RWPE2 (cell line): ENCODE measurements around the gene PTPN3.

ENCODE experiments used
- ATAC-seq: fragments of 200-7000 bp; cut with Tn5 transposase; 3 replicates; pipeline ENCODE4 v1.9.1; 2021; ENCODE audit warnings: low read depth
- DNase-seq: peaks from one replicate; pipeline ENCODE4 v3.0.0-alpha.2; 2020; ENCODE audit warnings: low spot score
- H3K27ac ChIP-seq: fragments of 450-650 bp; 2 replicates; pipeline ENCODE4 v1.5.1; 2017; ENCODE audit warnings: mild to moderate bottlenecking; ENCODE audit not compliant: poor library complexity, severe bottlenecking
- H3K27me3 ChIP-seq: fragments of 250-450 bp; sonication (Bioruptor Pico); 2 replicates; pipeline ENCODE4 v1.5.1; 2021; ENCODE audit warnings: mild to moderate bottlenecking, moderate library complexity; ENCODE audit not compliant: insufficient read depth, poor library complexity, severe bottlenecking
- H3K36me3 ChIP-seq: fragments of 250-450 bp; sonication (Bioruptor Pico); 2 replicates; pipeline ENCODE4 v1.5.1; 2020; ENCODE audit warnings: low read depth, mild to moderate bottlenecking, moderate library complexity
- H3K4me1 ChIP-seq: fragments of 250-450 bp; sonication (Bioruptor Pico); 2 replicates; pipeline ENCODE4 v1.5.1; 2021; ENCODE audit warnings: mild to moderate bottlenecking, moderate library complexity; ENCODE audit not compliant: insufficient read depth, poor library complexity, severe bottlenecking
- H3K4me3 ChIP-seq: fragments of 250-450 bp; sonication (Bioruptor Pico); 2 replicates; pipeline ENCODE4 v1.5.1; 2021; ENCODE audit warnings: mild to moderate bottlenecking, moderate library complexity; ENCODE audit not compliant: severe bottlenecking
- H3K9me3 ChIP-seq: fragments of 250-450 bp; sonication (Bioruptor Pico); 2 replicates; pipeline ENCODE4 v1.5.1; 2021; ENCODE audit warnings: mild to moderate bottlenecking, moderate library complexity; ENCODE audit not compliant: severe bottlenecking
- CTCF ChIP-seq: fragments of 450-650 bp; IDR thresholded peaks from one replicate; pipeline ENCODE4 v1.5.1; 2017; ENCODE audit warnings: mild to moderate bottlenecking, moderate library complexity; ENCODE audit not compliant: poor library complexity, severe bottlenecking

The PTPN3 gene

GRCh38 chr9:109455861-109456260 lies 42.2 kb downstream of the PTPN3 start:
- TF ChIP-seq CTCF: no peak
- H3K36me3 ChIP-seq: peaks cover 42% of the 10 kb centered on the region
- H3K9me3 ChIP-seq: no peaks in the 10 kb centered on the region
- H3K27ac ChIP-seq: no peak overlapping the region
- H3K27me3 ChIP-seq: no peaks in the 10 kb centered on the region
- peaks cover 19% of the 10 kb centered on the region for H3K4me1 ChIP-seq
- DNase-seq (no peak), ATAC-seq (no peak)
- no peak overlapping the region for H3K4me3 ChIP-seq

DNA sequence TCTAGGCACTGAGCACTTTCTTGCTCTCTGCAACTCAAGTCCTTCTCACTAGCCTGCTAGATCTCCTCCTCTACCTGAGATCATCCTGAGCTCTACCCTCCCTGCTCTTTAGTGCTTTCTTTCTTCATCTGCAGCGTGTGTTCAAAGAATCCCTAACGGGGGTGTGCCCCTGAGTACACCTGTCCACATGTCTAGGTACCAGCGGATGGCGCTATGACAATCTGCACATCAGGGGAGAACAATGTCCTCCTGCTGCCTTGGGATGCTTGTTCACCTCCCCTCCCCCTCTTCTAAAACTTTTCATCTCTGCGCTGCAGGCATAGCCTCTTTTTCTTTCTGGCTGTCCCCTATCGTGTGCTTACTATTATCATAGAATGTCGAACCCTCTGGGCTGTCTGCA lies 42.7 kb downstream of the PTPN3 start:
- no peak overlapping the region for H3K27ac ChIP-seq
- H3K27me3 ChIP-seq: no peaks in the 10 kb centered on the region
- DNase-seq: no peak
- H3K36me3 ChIP-seq: peaks cover 43% of the 10 kb centered on the region
- H3K9me3 ChIP-seq: no peaks in the 10 kb centered on the region
- peaks cover 20% of the 10 kb centered on the region for H3K4me1 ChIP-seq
- no peak for TF ChIP-seq CTCF
- no peak for ATAC-seq
- H3K4me3 ChIP-seq: no peak overlapping the region

DNA sequence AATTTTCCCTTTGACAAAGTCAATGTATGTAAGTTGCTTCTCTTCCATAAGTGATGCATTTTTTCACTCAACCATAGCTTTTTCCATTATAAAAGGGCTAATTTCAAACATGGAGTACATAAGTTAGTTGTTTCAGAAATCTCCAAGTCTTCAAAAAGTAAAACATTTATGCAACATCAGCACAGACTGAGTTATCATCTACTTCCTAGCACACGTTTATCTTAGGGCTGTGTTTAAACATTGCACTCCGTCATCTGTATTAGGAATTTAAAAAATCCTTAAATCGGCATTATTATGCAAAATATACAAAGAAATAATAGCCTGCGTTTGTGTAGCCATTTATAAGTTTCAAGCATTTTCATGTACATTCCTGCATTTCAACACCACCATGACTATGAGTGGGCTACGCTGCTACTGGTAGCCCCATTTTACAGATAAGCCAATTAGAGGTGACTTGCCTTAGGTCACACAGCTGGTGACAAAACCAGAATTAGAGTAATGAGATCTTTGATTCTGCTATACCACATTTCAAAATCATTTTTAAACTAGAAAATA lies 43.4 kb downstream of the PTPN3 start:
- H3K27me3 ChIP-seq: no peaks in the 10 kb centered on the region
- DNase-seq: no peak
- ATAC-seq: no peak
- peak overlapping the region; percentile 81 for H3K27ac ChIP-seq
- H3K4me1 ChIP-seq: peaks cover 27% of the 10 kb centered on the region
- H3K4me3 ChIP-seq: no peak overlapping the region
- H3K9me3 ChIP-seq: no peaks in the 10 kb centered on the region
- peaks cover 49% of the 10 kb centered on the region for H3K36me3 ChIP-seq
- TF ChIP-seq CTCF: no peak

DNA sequence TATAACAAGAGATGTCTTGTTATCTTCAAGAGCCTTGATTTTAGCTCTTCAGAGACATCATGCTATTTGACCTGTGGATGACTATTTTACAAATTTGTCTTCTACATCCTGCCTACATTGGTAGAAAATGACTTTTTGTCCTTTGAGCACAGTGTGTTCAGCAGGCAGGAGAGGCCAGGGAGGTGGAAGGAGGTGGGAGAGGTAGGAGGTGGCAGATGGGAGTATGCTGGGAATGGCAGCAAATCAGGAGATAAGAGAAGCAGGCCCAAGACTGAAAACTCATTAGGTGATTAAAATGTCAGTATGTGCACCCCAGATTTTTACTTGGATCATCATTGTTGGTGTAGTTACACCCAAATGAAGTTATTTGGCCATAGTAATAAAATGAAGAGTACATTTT lies 44.1 kb downstream of the PTPN3 start:
- H3K27ac ChIP-seq: peak overlapping the region; percentile 81
- H3K4me1 ChIP-seq: peaks cover 34% of the 10 kb centered on the region
- DNase-seq (no peak), ATAC-seq (no peak)
- no peak overlapping the region for H3K4me3 ChIP-seq
- no peaks in the 10 kb centered on the region for H3K27me3 ChIP-seq
- H3K36me3 ChIP-seq: peaks cover 51% of the 10 kb centered on the region
- no peak for TF ChIP-seq CTCF
- H3K9me3 ChIP-seq: no peaks in the 10 kb centered on the region

- DNase-seq (no peak), ATAC-seq (peak; percentile 81)
- peaks cover 47% of the 10 kb centered on the region for H3K36me3 ChIP-seq
- H3K27ac ChIP-seq: peak overlapping the region; percentile 81
- no peak for TF ChIP-seq CTCF
- H3K4me3 ChIP-seq: no peak overlapping the region
- H3K4me1 ChIP-seq: peaks cover 41% of the 10 kb centered on the region
- H3K9me3 ChIP-seq: no peaks in the 10 kb centered on the region
- H3K27me3 ChIP-seq: no peaks in the 10 kb centered on the region
Observed at GRCh38 chr9:109453210-109453842, 44.8 kb downstream of the PTPN3 start.
